HepG2 (cell line): ENCODE measurements around the gene SRC. TPM values are rescaled to one million over a fixed set of nuclear protein-coding genes. Genes with fewer than 3 reads are reported as not detected.

Experiments used
- ARID2 ChIP-seq: sonication (generic); formaldehyde crosslinking; IDR thresholded peaks from 2 replicates; pipeline ENCODE4 v1.8.1; 2022; ENCODE audit warnings: mild to moderate bottlenecking, missing genetic modification reagents, borderline replicate concordance
- E2F2 ChIP-seq: sonication (generic); formaldehyde crosslinking; IDR thresholded peaks from 2 replicates; pipeline ENCODE4 v1.4.0; 2020; ENCODE audit warnings: missing genetic modification reagents, borderline replicate concordance
- IKZF4 ChIP-seq: sonication (generic); formaldehyde crosslinking; IDR thresholded peaks from 2 replicates; pipeline ENCODE4 v1.5.1; 2020; ENCODE audit warnings: borderline replicate concordance, mild to moderate bottlenecking, low read depth, missing genetic modification reagents; ENCODE audit errors: not compliant biosample characterization
- JUN ChIP-seq: sonication (generic); formaldehyde crosslinking; IDR thresholded peaks from 2 replicates; pipeline ENCODE4 v1.4.0; 2020; ENCODE audit warnings: mild to moderate bottlenecking, missing genetic modification reagents
- MLLT10 ChIP-seq: sonication (generic); formaldehyde crosslinking; IDR thresholded peaks from 2 replicates; pipeline ENCODE4 v1.4.0; 2020; ENCODE audit warnings: missing genetic modification reagents
- MLX ChIP-seq: IDR thresholded peaks from 2 replicates; pipeline ENCODE4 v1.6.1; 2016
- ONECUT2 ChIP-seq: sonication (generic); formaldehyde crosslinking; IDR thresholded peaks from 2 replicates; pipeline ENCODE4 v1.4.0; 2020; ENCODE audit warnings: missing genetic modification reagents
- PHB2 ChIP-seq: fragments of 450-650 bp; IDR thresholded peaks from 2 replicates; pipeline ENCODE4 v1.6.1; 2018; ENCODE audit not compliant: partially characterized antibody
- RARG ChIP-seq: sonication (generic); formaldehyde crosslinking; IDR thresholded peaks from 2 replicates; pipeline ENCODE4 v1.4.0; 2020; ENCODE audit warnings: low read depth, mild to moderate bottlenecking, missing genetic modification reagents
- RCOR2 ChIP-seq: IDR thresholded peaks from 2 replicates; pipeline ENCODE4 v1.6.1; 2016; ENCODE audit warnings: missing biosample characterization, missing genetic modification reagents
- RERE ChIP-seq: IDR thresholded peaks from 2 replicates; pipeline ENCODE4 v1.6.1; 2016; ENCODE audit warnings: low read depth, missing genetic modification reagents, missing compliant biosample characterization
- SIN3B ChIP-seq: fragments of 150-350 bp; IDR thresholded peaks from 2 replicates; pipeline ENCODE4 v1.6.1; 2014; ENCODE audit warnings: low read length
- SNAPC5 ChIP-seq: sonication (generic); formaldehyde crosslinking; IDR thresholded peaks from 2 replicates; pipeline ENCODE4 v1.8.1; 2023; ENCODE audit warnings: mild to moderate bottlenecking, missing genetic modification reagents, borderline replicate concordance
- SRSF9 ChIP-seq: fragments of 200-400 bp; formaldehyde crosslinking; IDR thresholded peaks from 2 replicates; pipeline ENCODE4 v1.6.1; 2018; ENCODE audit warnings: borderline replicate concordance, mild to moderate bottlenecking, low read depth, low read length; ENCODE audit not compliant: insufficient read depth, poor library complexity, severe bottlenecking
- THAP11 ChIP-seq: IDR thresholded peaks from 2 replicates; pipeline ENCODE4 v1.6.1; 2016; ENCODE audit warnings: missing biosample characterization, missing genetic modification reagents
- ZBTB8A ChIP-seq: sonication (generic); formaldehyde crosslinking; IDR thresholded peaks from 2 replicates; pipeline ENCODE4 v1.4.0; 2020; ENCODE audit warnings: mild to moderate bottlenecking, low read depth, missing genetic modification reagents, borderline replicate concordance
- ZMYM3 ChIP-seq: sonication (generic); formaldehyde crosslinking; IDR thresholded peaks from 2 replicates; pipeline ENCODE4 v1.5.1; 2020; ENCODE audit warnings: mild to moderate bottlenecking, missing genetic modification reagents
- ZNF124 ChIP-seq: sonication (generic); formaldehyde crosslinking; IDR thresholded peaks from 2 replicates; pipeline ENCODE4 v1.4.0; 2020; ENCODE audit warnings: missing genetic modification reagents
- ZNF44 ChIP-seq: sonication (generic); formaldehyde crosslinking; IDR thresholded peaks from 2 replicates; pipeline ENCODE4 v1.5.1; 2020; ENCODE audit warnings: mild to moderate bottlenecking, missing genetic modification reagents
- ZNF550 ChIP-seq: sonication (generic); formaldehyde crosslinking; IDR thresholded peaks from 2 replicates; pipeline ENCODE4 v1.4.0; 2020; ENCODE audit warnings: mild to moderate bottlenecking, missing genetic modification reagents, borderline replicate concordance
- ZNF747 ChIP-seq: sonication (generic); formaldehyde crosslinking; IDR thresholded peaks from 2 replicates; pipeline ENCODE4 v1.8.1; 2023; ENCODE audit warnings: missing genetic modification reagents, mild to moderate bottlenecking, borderline replicate concordance
- ZSCAN30 ChIP-seq: sonication (generic); formaldehyde crosslinking; IDR thresholded peaks from 2 replicates; pipeline ENCODE4 v1.5.0; 2020; ENCODE audit warnings: mild to moderate bottlenecking, missing genetic modification reagents
- polyA plus RNA-seq, 8 experiments: library from polyadenylated mRNA; depleted of rRNA in 3 of 8; stranded (reverse) in 7 of 8; unstranded in 1 of 8; fragments of >200 nt; fragmentation: Illumina TruSeq in 4 of 8; extraction: Trizol in 4 of 8; gene quantifications; 2 replicates each; pipeline versions ENCODE4 v1.2.1 to v1.2.3, GENCODE V29; 2011 to 2016; ENCODE audit warnings: low read depth in 4 of 8, missing spikeins in 1 of 8, mixed read lengths in 1 of 8; ENCODE audit not compliant: insufficient read depth in 1 of 8
- total RNA-seq, 5 experiments: library from RNA; depleted of rRNA; stranded (reverse); fragments of >200 nt; fragmentation: Illumina TruSeq; extraction: Trizol; gene quantifications; 2 replicates each; pipeline ENCODE4 v1.2.3, GENCODE V29; 2016; ENCODE audit warnings: low read depth in 1 of 5

The SRC gene
- total and polyA plus RNA-seq, 2 of the 13 experiments (the other 11 are each of a cell fraction or from before 2014, with no cell fraction given): 54.7 to 192 TPM

- TF ChIP-seq ZBTB8A (CRISPR knock-in tag) (peak; percentile 75; the same call in 1 of the 2 replicates), ZNF124 (CRISPR knock-in tag) (peak; percentile 40; the same call in 1 of the 2 replicates), ZSCAN30 (CRISPR knock-in tag) (peak; percentile 89), MLLT10 (CRISPR knock-in tag) (no peak), SRSF9 (no peak), ZNF44 (no peak; the same call in 1 of the 2 replicates), IKZF4 (CRISPR knock-in tag) (peak; percentile 24), ZMYM3 (CRISPR knock-in tag) (peak; percentile 99), MLX (CRISPR knock-in tag) (no peak), PHB2 (no peak), E2F2 (0 out of 2 replicates have a peak, but pooled peaks have one; percentile 30), RCOR2 (peak; percentile 41; the same call in 1 of the 2 replicates), JUN (CRISPR knock-in tag) (no peak; the same call in 1 of the 2 replicates), SNAPC5 (no peak), ZNF747 (CRISPR knock-in tag) (no peak; the same call in none of the 2 replicates), SIN3B (no peak), RERE (CRISPR knock-in tag) (no peak), THAP11 (CRISPR knock-in tag) (peak; percentile 74; the same call in 1 of the 2 replicates), ARID2 (peak; percentile 93), ZNF550 (CRISPR knock-in tag) (no peak; the same call in 1 of the 2 replicates), RARG (CRISPR knock-in tag) (no peak), ONECUT2 (CRISPR knock-in tag) (no peak; the same call in 1 of the 2 replicates)
Measured at GRCh38 chr20:37344506-37345338, 1.2 kb upstream of the SRC start (continued).
